ENCODE measurements around the gene SGSM2.

DNA sequence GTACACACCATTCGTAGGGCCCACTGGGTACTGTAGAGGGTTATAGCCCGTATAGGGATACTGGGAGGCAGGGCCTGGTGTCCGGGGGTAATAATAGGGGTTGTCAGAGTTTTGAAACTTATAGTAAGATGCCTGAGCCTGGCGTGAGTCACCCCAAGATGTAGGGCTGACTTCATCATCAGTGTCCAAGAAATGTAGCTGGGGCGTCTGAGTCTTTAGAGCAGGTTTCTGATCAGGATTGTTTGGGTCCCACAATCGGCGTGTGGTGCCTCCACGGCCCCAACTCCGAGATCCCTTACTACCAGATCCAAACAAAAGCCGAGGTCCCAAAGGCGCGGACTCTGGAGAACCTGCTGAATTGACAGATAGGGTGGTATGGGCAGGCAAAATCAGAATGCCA, 38.2 kb upstream of the SGSM2 start:
- no peak for TF ChIP-seq ZNF70 (CRISPR knock-in tag; IDR thresholded peaks at IDR 0.05)
- no peak for TF ChIP-seq ZNF565 (CRISPR knock-in tag; conservative IDR thresholded peaks at IDR 0.05; ENCODE audit: low read depth)
- TF ChIP-seq, protein P1, sequence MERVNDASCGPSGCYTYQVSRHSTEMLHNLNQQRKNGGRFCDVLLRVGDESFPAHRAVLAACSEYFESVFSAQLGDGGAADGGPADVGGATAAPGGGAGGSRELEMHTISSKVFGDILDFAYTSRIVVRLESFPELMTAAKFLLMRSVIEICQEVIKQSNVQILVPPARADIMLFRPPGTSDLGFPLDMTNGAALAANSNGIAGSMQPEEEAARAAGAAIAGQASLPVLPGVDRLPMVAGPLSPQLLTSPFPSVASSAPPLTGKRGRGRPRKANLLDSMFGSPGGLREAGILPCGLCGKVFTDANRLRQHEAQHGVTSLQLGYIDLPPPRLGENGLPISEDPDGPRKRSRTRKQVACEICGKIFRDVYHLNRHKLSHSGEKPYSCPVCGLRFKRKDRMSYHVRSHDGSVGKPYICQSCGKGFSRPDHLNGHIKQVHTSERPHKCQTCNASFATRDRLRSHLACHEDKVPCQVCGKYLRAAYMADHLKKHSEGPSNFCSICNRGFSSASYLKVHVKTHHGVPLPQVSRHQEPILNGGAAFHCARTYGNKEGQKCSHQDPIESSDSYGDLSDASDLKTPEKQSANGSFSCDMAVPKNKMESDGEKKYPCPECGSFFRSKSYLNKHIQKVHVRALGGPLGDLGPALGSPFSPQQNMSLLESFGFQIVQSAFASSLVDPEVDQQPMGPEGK (CRISPR knock-in tag; IDR thresholded peaks at IDR 0.05; ENCODE audit: borderline replicate concordance) = no peak
- TF ChIP-seq BACH2 (CRISPR knock-in tag; IDR thresholded peaks at IDR 0.05; ENCODE audit: borderline replicate concordance) = no peak
